Measurements from ENCODE around the gene MRPL58.
A peak's percentile ranks its signal among the peaks of the same experiment; 100 is the strongest.
"Not testable (repeated sequence)": the region's sequence is repeated elsewhere in the genome, so short reads cannot be mapped to it uniquely, and the experiment has no call there.

MRPL58 gene

DNA sequence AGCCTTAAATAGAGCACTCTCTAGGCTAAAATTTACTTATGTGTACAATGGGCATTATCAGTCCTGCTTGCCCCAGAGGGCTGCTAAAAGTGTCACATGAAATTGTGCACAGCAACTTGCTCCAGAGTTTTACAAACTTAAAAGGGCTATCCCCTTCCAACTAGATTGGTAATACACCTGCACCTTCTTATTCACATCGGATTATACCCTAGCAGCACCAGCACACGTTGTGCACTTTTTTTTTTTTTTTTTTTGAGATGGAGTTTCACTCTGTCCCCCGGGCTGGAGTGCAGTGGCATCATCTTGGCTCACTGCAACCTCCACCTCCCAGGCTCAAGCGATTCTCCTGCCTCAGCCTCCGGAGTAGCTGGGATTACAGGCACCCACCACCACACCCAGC lies 31.3 kb downstream of the MRPL58 start:
- H3K4me1 ChIP-seq (ENCODE audit: control insufficient read depth in 2 of 2, insufficient read depth in 2 of 2, low read length in 2 of 2), result peaks cover 10 to 11% of the 10 kb centered on the region in 2 donors
- not testable (repeated sequence) for H3K27ac ChIP-seq (ENCODE audit: low read depth in 2 of 2, low read length in 2 of 2); H3K9me3 ChIP-seq (ENCODE audit: control insufficient read depth in 2 of 2, low read length in 2 of 2); H3K27me3 ChIP-seq (ENCODE audit: control insufficient read depth in 2 of 2, insufficient read depth in 2 of 2, low read length in 2 of 2); H3K9ac ChIP-seq (ENCODE audit: low read depth in 1 of 2, low read length in 2 of 2); H3K4me3 ChIP-seq (ENCODE audit: low read length in 2 of 2)
- peaks cover 24 to 33% of the 10 kb centered on the region in 2 donors for H3K36me3 ChIP-seq (ENCODE audit: control insufficient read depth in 2 of 2, insufficient read depth in 2 of 2, low read length in 2 of 2)

DNA sequence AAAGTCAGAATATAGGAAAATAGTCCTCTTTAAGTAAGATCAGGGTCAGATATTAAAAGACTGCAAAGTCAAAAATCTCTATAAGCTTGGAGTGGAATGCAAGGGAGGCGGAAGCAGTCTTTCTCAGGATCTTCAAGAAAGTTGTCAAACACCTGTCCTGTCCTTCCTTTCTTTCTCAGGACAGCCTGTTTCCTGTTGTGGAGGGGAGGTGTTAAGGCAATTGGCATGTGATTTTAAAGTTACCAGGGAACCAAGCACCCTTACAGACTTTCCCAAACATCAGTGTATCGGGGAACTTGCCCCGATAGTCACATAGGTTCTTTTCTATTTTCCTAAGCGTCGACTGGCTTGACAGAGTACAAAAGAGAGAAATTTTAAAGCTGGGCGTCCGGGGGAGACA lies 32.2 kb downstream of the MRPL58 start:
- Histone ChIP-seq H3K4me3 (ENCODE audit: low read length in 2 of 2) (no peak overlapping the region), H3K36me3 (ENCODE audit: control insufficient read depth in 2 of 2, insufficient read depth in 2 of 2, low read length in 2 of 2) (peaks cover 15 to 24% of the 10 kb centered on the region in 2 donors), H3K4me1 (ENCODE audit: control insufficient read depth in 2 of 2, insufficient read depth in 2 of 2, low read length in 2 of 2) (peaks cover 10 to 11% of the 10 kb centered on the region in 2 donors), H3K27ac (ENCODE audit: low read depth in 2 of 2, low read length in 2 of 2) (no peak overlapping the region), H3K9ac (ENCODE audit: low read depth in 1 of 2, low read length in 2 of 2) (no peak overlapping the region), H3K9me3 (ENCODE audit: control insufficient read depth in 2 of 2, low read length in 2 of 2) (no peaks in the 10 kb centered on the region), H3K27me3 (ENCODE audit: control insufficient read depth in 2 of 2, insufficient read depth in 2 of 2, low read length in 2 of 2) (no peaks in the 10 kb centered on the region)

DNA sequence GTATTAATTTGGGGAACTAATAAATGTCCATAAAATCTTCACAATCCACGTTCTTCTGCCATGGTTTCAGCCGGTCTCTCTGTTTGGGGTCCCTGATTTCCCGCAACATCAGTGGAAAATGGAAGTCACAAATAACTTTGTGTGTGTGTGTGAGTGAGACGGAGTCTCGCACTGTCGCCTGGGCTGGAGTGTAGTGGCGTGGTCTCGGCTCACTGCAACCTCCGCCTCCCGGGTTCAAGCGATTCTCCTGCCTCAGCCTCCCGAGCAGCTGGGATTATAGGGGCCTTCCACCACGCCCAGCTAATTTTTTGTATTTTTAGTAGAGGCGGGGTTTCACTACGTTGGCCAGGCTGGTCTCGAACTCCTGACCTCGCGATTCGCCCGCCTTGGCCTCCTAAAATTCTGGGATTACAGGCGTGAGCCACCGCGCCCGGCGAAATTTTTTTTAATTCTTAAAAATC lies 33.5 kb downstream of the MRPL58 start:
- Histone ChIP-seq H3K4me3 (ENCODE audit: low read length in 2 of 2) (peak overlapping the region; percentile 83 to 96), H3K9ac (ENCODE audit: low read depth in 1 of 2, low read length in 2 of 2) (peak overlapping the region; percentile 94 to 100), H3K4me1 (ENCODE audit: control insufficient read depth in 2 of 2, insufficient read depth in 2 of 2, low read length in 2 of 2) (peaks cover 10 to 11% of the 10 kb centered on the region in 2 donors), H3K27ac (ENCODE audit: low read depth in 2 of 2, low read length in 2 of 2) (peak overlapping the region; percentile 95 to 98), H3K36me3 (ENCODE audit: control insufficient read depth in 2 of 2, insufficient read depth in 2 of 2, low read length in 2 of 2) (peaks cover 11% of the 10 kb centered on the region in 2 donors)
- H3K9me3 ChIP-seq (ENCODE audit: control insufficient read depth in 2 of 2, low read length in 2 of 2); H3K27me3 ChIP-seq (ENCODE audit: control insufficient read depth in 2 of 2, insufficient read depth in 2 of 2, low read length in 2 of 2): not testable (repeated sequence)

DNA sequence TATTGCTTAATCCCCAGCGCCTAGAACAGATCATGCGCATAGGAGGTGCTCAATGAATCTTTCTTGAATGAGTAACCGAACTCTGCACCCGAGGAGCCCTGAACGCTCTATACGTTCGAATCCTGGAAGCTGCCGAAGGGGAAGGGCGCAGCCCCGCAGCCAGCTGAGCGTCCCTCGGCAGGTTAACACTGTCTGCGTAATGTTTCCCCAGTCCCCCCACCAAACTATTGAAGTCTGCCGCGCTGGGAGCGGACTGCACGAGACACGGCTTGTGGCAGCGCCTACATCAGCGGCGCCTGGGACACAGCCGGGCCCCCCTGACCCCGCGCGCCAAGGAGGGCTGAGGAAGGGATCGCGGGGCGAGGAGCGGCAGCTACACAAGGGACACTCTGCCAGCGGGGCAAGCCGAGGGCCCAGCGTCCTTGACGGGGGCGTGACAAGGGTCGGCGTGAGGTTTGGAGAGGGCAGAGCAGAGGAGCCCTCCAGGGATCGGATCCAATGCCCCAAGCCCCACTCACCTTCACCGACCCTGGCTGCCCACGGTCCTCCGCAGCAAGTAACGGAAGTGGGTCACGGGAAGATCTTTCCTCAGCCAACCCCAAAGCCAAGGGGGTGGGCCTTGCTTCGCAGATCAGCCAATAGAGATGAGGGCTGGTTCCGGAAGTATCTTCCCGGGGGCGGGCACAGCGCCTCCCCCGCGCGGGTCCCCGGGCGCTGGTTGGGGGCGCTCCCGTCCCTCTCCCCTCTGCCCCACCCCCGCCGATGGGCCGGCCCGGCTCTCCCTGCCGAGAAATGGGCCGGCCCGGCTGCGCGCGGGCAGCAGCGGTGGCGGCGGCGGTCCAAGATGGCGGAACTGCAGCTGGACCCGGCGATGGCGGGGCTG lies 34.2 kb downstream of the MRPL58 start, which contains the start of the genes ATP5PD and KCTD2:
ATP5PD (minus strand) TSS at position 563 of the 883 bp plus-strand sequence. CDS start 4,319 bp downstream, outside the sequence.
KCTD2 (plus strand) TSS at position 819 of the 883 bp plus-strand sequence; CDS start at position 845, 26 bp downstream.
- peak within 1 kb of the TSS; percentile 94 to 100 for H3K9ac ChIP-seq (ENCODE audit: low read depth in 1 of 2, low read length in 2 of 2)
- no peaks in the 10 kb centered on the region for H3K27me3 ChIP-seq (ENCODE audit: control insufficient read depth in 2 of 2, insufficient read depth in 2 of 2, low read length in 2 of 2)
- H3K27ac ChIP-seq (ENCODE audit: low read depth in 2 of 2, low read length in 2 of 2), result peak within 1 kb of the TSS; percentile 95 to 98
- H3K4me1 ChIP-seq (ENCODE audit: control insufficient read depth in 2 of 2, insufficient read depth in 2 of 2, low read length in 2 of 2), result peaks cover 10 to 11% of the 10 kb centered on the region in 2 donors
- no peaks in the 10 kb centered on the region for H3K9me3 ChIP-seq (ENCODE audit: control insufficient read depth in 2 of 2, low read length in 2 of 2)
- H3K4me3 ChIP-seq (ENCODE audit: low read length in 2 of 2), result peak within 1 kb of the TSS; percentile 83 to 96
- H3K36me3 ChIP-seq (ENCODE audit: control insufficient read depth in 2 of 2, insufficient read depth in 2 of 2, low read length in 2 of 2), result peaks cover 8% of the 10 kb centered on the region in 2 donors

DNA sequence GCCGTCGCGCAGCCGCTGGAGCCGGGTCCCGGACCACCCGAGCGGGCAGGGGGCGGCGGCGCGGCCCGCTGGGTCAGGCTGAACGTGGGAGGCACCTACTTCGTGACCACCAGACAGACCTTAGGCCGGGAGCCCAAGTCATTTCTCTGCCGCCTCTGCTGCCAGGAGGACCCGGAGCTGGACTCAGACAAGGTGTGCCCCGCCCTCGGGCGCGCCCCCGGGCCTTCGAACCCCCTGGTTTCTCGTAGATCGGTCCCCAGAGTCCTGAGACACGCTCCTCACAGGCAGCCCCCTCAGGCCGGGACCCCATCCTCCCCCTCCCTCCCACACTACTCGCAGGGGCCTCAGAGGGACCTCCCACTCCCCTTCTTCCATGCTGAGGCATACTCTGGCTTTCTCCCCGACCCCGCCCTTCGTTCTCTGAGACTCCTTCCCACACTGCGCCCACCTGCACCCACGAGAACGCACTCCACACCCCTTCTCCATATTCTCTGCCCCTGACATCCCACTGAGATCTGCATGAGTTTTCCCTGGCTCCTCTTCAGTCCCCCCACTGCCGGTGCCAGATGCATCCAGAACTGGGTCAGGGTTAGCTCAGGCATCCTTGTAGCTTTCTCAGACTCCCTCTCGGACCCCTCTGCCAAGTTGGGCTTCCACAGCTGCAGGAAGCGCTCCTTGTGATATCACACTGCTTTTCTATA lies 35.1 kb downstream of the MRPL58 start:
- peaks cover 0 to 7% of the 10 kb centered on the region in 2 donors for H3K36me3 ChIP-seq (ENCODE audit: control insufficient read depth in 2 of 2, insufficient read depth in 2 of 2, low read length in 2 of 2)
- no peaks in the 10 kb centered on the region for H3K9me3 ChIP-seq (ENCODE audit: control insufficient read depth in 2 of 2, low read length in 2 of 2)
- no peaks in the 10 kb centered on the region for H3K27me3 ChIP-seq (ENCODE audit: control insufficient read depth in 2 of 2, insufficient read depth in 2 of 2, low read length in 2 of 2)
- H3K9ac ChIP-seq (ENCODE audit: low read depth in 1 of 2, low read length in 2 of 2), result peak overlapping the region; percentile 79 to 85
- peak overlapping the region; percentile 83 to 85 for H3K4me3 ChIP-seq (ENCODE audit: low read length in 2 of 2)
- peaks cover 10 to 11% of the 10 kb centered on the region in 2 donors for H3K4me1 ChIP-seq (ENCODE audit: control insufficient read depth in 2 of 2, insufficient read depth in 2 of 2, low read length in 2 of 2)
- peak overlapping the region; percentile 44 to 65 for H3K27ac ChIP-seq (ENCODE audit: low read depth in 2 of 2, low read length in 2 of 2)

DNA sequence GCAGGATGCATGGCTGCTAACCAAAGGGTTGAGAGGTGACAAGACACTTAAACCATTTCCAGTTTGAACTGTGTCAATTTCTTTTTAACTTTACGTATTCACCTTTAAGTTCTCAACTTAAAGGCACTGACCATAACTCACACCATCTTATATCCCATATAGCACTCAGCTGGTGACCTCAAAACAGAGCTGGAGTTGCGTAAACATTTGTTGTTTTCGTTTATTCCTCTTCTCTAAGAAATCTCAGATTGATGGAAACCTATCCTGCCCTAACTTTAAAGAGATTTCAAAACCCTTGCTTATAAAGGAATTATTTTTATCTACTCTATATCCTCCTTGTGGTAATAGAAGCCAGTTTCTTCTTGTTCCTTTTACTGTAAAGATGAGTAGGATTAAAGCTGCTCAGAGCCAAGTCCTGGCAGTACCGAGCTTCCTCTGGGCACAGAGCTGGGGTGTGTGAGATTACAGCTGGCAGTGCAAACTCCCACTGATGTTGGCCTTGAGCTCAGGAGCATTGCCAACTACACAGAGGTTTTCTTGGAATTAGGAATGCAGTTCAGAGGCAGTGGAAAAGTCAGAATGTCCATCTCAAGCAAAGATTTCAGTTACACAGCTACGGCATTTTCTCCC lies 35.9 kb downstream of the MRPL58 start:
- peaks cover 5 to 14% of the 10 kb centered on the region in 2 donors for H3K36me3 ChIP-seq (ENCODE audit: control insufficient read depth in 2 of 2, insufficient read depth in 2 of 2, low read length in 2 of 2)
- H3K4me3 ChIP-seq (ENCODE audit: low read length in 2 of 2), result peak overlapping the region in 1 of 2 donors; percentile 85
- peak overlapping the region in 1 of 2 donors; percentile 65 for H3K27ac ChIP-seq (ENCODE audit: low read depth in 2 of 2, low read length in 2 of 2)
- H3K9me3 ChIP-seq (ENCODE audit: control insufficient read depth in 2 of 2, low read length in 2 of 2), result no peaks in the 10 kb centered on the region
- no peaks in the 10 kb centered on the region for H3K27me3 ChIP-seq (ENCODE audit: control insufficient read depth in 2 of 2, insufficient read depth in 2 of 2, low read length in 2 of 2)
- peak overlapping the region in 1 of 2 donors; percentile 79 for H3K9ac ChIP-seq (ENCODE audit: low read depth in 1 of 2, low read length in 2 of 2)
- peaks cover 10 to 11% of the 10 kb centered on the region in 2 donors for H3K4me1 ChIP-seq (ENCODE audit: control insufficient read depth in 2 of 2, insufficient read depth in 2 of 2, low read length in 2 of 2)

DNA sequence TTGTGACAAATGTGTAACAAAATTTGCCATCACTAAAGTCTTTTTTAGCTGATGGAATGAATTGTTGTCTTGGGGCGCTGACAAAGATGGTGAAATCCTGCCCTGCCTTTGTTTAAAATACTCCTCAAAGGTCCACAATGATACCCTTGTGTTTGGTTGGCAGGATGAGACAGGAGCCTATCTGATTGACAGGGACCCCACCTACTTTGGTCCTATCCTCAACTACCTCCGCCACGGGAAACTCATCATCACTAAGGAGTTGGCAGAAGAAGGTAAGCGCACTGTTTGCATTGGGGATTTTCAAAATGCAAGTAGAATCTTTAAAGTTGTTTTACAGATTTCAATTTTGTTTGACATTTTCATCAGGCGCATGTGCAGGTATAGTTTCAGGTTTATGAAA lies 36.6 kb downstream of the MRPL58 start:
- Histone ChIP-seq H3K4me1 (ENCODE audit: control insufficient read depth in 2 of 2, insufficient read depth in 2 of 2, low read length in 2 of 2) (peaks cover 10 to 11% of the 10 kb centered on the region in 2 donors), H3K27me3 (ENCODE audit: control insufficient read depth in 2 of 2, insufficient read depth in 2 of 2, low read length in 2 of 2) (no peaks in the 10 kb centered on the region), H3K9me3 (ENCODE audit: control insufficient read depth in 2 of 2, low read length in 2 of 2) (no peaks in the 10 kb centered on the region), H3K27ac (ENCODE audit: low read depth in 2 of 2, low read length in 2 of 2) (no peak overlapping the region), H3K4me3 (ENCODE audit: low read length in 2 of 2) (no peak overlapping the region), H3K9ac (ENCODE audit: low read depth in 1 of 2, low read length in 2 of 2) (no peak overlapping the region), H3K36me3 (ENCODE audit: control insufficient read depth in 2 of 2, insufficient read depth in 2 of 2, low read length in 2 of 2) (peaks cover 9 to 14% of the 10 kb centered on the region in 2 donors)

DNA sequence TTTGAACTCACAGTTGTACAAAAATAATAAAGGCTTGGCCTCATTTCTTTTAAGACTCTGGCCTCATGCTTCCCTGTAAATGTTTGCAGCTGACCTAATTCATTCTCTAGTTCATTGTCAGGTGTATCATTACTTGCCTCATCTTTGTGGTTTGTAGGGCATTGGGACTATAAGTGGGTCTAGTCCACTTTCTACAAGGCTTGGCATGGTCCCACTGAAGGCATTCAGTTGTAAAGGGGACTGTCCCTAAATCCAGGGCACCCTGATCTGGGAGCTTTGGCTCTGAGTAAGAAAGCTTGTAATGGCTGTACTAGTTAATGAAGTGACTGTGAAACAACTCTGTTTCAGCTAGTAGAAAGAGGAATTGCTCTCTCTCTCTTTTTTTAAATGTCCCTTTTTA lies 37.2 kb downstream of the MRPL58 start:
- Histone ChIP-seq H3K9ac (ENCODE audit: low read depth in 1 of 2, low read length in 2 of 2) (no peak overlapping the region), H3K27me3 (ENCODE audit: control insufficient read depth in 2 of 2, insufficient read depth in 2 of 2, low read length in 2 of 2) (no peaks in the 10 kb centered on the region), H3K36me3 (ENCODE audit: control insufficient read depth in 2 of 2, insufficient read depth in 2 of 2, low read length in 2 of 2) (peaks cover 12 to 15% of the 10 kb centered on the region in 2 donors), H3K27ac (ENCODE audit: low read depth in 2 of 2, low read length in 2 of 2) (no peak overlapping the region), H3K4me1 (ENCODE audit: control insufficient read depth in 2 of 2, insufficient read depth in 2 of 2, low read length in 2 of 2) (peaks cover 10 to 11% of the 10 kb centered on the region in 2 donors), H3K9me3 (ENCODE audit: control insufficient read depth in 2 of 2, low read length in 2 of 2) (no peaks in the 10 kb centered on the region), H3K4me3 (ENCODE audit: low read length in 2 of 2) (no peak overlapping the region)

DNA sequence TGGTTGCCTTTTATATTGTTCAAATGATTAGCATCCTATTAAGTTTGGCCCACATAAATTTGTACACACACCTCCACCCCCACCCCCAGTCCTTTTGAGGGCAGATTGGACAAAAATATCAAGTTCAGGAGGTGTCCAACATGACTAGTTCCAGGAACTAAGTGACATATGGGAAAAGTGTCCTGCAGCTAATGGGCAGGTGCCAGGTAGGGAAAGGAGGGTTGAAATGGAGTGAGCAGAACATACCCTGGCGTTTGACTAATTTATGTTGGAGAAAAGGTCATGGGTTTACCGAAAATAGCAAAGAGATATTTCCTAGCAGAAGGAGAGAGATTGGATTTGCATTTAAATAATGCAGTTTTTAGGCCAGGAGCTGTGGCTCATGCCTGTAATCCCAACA lies 39.5 kb downstream of the MRPL58 start:
- H3K9ac ChIP-seq (ENCODE audit: low read depth in 1 of 2, low read length in 2 of 2), result no peak overlapping the region
- no peaks in the 10 kb centered on the region for H3K9me3 ChIP-seq (ENCODE audit: control insufficient read depth in 2 of 2, low read length in 2 of 2)
- no peak overlapping the region for H3K27ac ChIP-seq (ENCODE audit: low read depth in 2 of 2, low read length in 2 of 2)
- no peak overlapping the region for H3K4me3 ChIP-seq (ENCODE audit: low read length in 2 of 2)
- peaks cover 15 to 19% of the 10 kb centered on the region in 2 donors for H3K36me3 ChIP-seq (ENCODE audit: control insufficient read depth in 2 of 2, insufficient read depth in 2 of 2, low read length in 2 of 2)
- H3K27me3 ChIP-seq (ENCODE audit: control insufficient read depth in 2 of 2, insufficient read depth in 2 of 2, low read length in 2 of 2), result no peaks in the 10 kb centered on the region
- peaks cover 7 to 8% of the 10 kb centered on the region in 2 donors for H3K4me1 ChIP-seq (ENCODE audit: control insufficient read depth in 2 of 2, insufficient read depth in 2 of 2, low read length in 2 of 2)
